ENCODE data around the gene TEX50. TPM values are rescaled to one million over a fixed set of nuclear protein-coding genes. Genes with fewer than 3 reads are reported as not detected.

Gene TEX50
- total RNA-seq, 1 experiment from 2014 or later: not detected

GRCh38 chr1:173596097-173596825 is 38.9 kb upstream of the TEX50 start:
- intact Hi-C loops (cut with micrococcal nuclease; ENCODE audit: unreplicated experiment): no loop called here
- CTCF ChIA-PET: no interaction called here

GRCh38 chr1:173601588-173601987 is 33.5 kb upstream of the TEX50 start:
- Histone ChIP-seq H3K27me3 (ENCODE audit: insufficient read depth, low read depth) (no peaks in the 10 kb centered on the region), H3K36me3 (ENCODE audit: low read depth) (no peaks in the 10 kb centered on the region), H3K9me2 (ENCODE audit: insufficient read depth) (no peaks in the 10 kb centered on the region), H3F3A (ENCODE audit: insufficient read depth, low read depth) (no peaks in the 10 kb centered on the region), H4K20me1 (ENCODE audit: insufficient read depth) (no peaks in the 10 kb centered on the region), H2AFZ (no peak overlapping the region), H3K27ac (no peak overlapping the region), H3K4me2 (no peak overlapping the region), H3K4me3 (no peak overlapping the region), H3K79me2 (ENCODE audit: low read depth) (no peaks in the 10 kb centered on the region), H3K4me1 (replicated peaks; ENCODE audit: insufficient read depth) (no peaks in the 10 kb centered on the region), H3K9me3 (ENCODE audit: insufficient read depth, low read depth) (0 out of 2 replicates have a peak, but pooled peaks cover 3% of the 10 kb centered on the region)
- intact Hi-C loops (cut with micrococcal nuclease; ENCODE audit: unreplicated experiment): no loop called here
- ChIA-PET POLR2A (ENCODE audit: unreplicated experiment) (no interaction called here), CTCF (no interaction called here)
- no TSS peak for BruUV-seq (replicated peaks)
- no peak for TF ChIP-seq CTCF (conservative IDR thresholded peaks at IDR 0.05)
- TF ChIP-seq EZH2 (IDR thresholded peaks at IDR 0.05; ENCODE audit: low read depth): no peak
- no peak for DNase-seq

More at GRCh38 chr1:173596097-173596825, 38.9 kb upstream of the TEX50 start:
- H3K27me3 ChIP-seq (ENCODE audit: insufficient read depth, low read depth): no peaks in the 10 kb centered on the region
- BruUV-seq (replicated peaks): no TSS peak
- H3K4me1 ChIP-seq (replicated peaks; ENCODE audit: insufficient read depth): no peaks in the 10 kb centered on the region
- TF ChIP-seq CTCF (conservative IDR thresholded peaks at IDR 0.05) (no peak), EZH2 (IDR thresholded peaks at IDR 0.05; ENCODE audit: low read depth) (no peak)
- H3K4me3 ChIP-seq: no peak overlapping the region
- no peak for DNase-seq
- H4K20me1 ChIP-seq (ENCODE audit: insufficient read depth): no peaks in the 10 kb centered on the region
- POLR2A ChIA-PET (ENCODE audit: unreplicated experiment): no interaction called here
- no peak overlapping the region for H3K4me2 ChIP-seq
- no peak overlapping the region for H2AFZ ChIP-seq
- no peaks in the 10 kb centered on the region for H3K79me2 ChIP-seq (ENCODE audit: low read depth)
- H3K27ac ChIP-seq: no peak overlapping the region
- H3K9me3 ChIP-seq (ENCODE audit: insufficient read depth, low read depth): 0 out of 2 replicates have a peak, but pooled peaks cover 3% of the 10 kb centered on the region
- H3F3A ChIP-seq (ENCODE audit: insufficient read depth, low read depth): no peaks in the 10 kb centered on the region
- H3K9me2 ChIP-seq (ENCODE audit: insufficient read depth): no peaks in the 10 kb centered on the region
- no peaks in the 10 kb centered on the region for H3K36me3 ChIP-seq (ENCODE audit: low read depth)

GRCh38 chr1:173603056-173603591 is 32.0 kb upstream of the TEX50 start, which contains the start of gene SLC9C2:
SLC9C2 (minus strand) TSS chr1:173603072; CDS start chr1:173601776, 1,296 bp downstream.
- Histone ChIP-seq H3K9me2 (ENCODE audit: insufficient read depth) (no peaks in the 10 kb centered on the region), H2AFZ (no peak within 1 kb of the TSS), H3K9me3 (ENCODE audit: insufficient read depth, low read depth) (no peaks in the 10 kb centered on the region), H3K36me3 (ENCODE audit: low read depth) (no peaks in the 10 kb centered on the region), H3K4me1 (replicated peaks; ENCODE audit: insufficient read depth) (no peaks in the 10 kb centered on the region), H3K4me3 (no peak within 1 kb of the TSS), H3K79me2 (ENCODE audit: low read depth) (no peaks in the 10 kb centered on the region), H3K4me2 (no peak within 1 kb of the TSS), H3K27ac (no peak within 1 kb of the TSS), H4K20me1 (ENCODE audit: insufficient read depth) (no peaks in the 10 kb centered on the region), H3F3A (ENCODE audit: insufficient read depth, low read depth) (no peaks in the 10 kb centered on the region), H3K27me3 (ENCODE audit: insufficient read depth, low read depth) (no peaks in the 10 kb centered on the region)
- intact Hi-C loops (cut with micrococcal nuclease; ENCODE audit: unreplicated experiment): no loop called here
- BruUV-seq (replicated peaks): no TSS peak
- CTCF ChIA-PET: no interaction called here
- TF ChIP-seq CTCF (conservative IDR thresholded peaks at IDR 0.05) (no peak), EZH2 (IDR thresholded peaks at IDR 0.05; ENCODE audit: low read depth) (no peak)
- DNase-seq: no peak
- POLR2A ChIA-PET (ENCODE audit: unreplicated experiment): no interaction called here
